Chondrocyte (in vitro differentiated cells): ENCODE results near the gene NAV2. TPM values are rescaled to one million over a fixed set of nuclear protein-coding genes. Genes with fewer than 3 reads are reported as not detected.
A peak's percentile ranks its signal among the peaks of the same experiment; 100 is the strongest.

Experiments
- DNase-seq: peaks from one replicate; pipeline ENCODE4 v3.0.0; 2021; ENCODE audit warnings: mixed read lengths, low spot score
- H3K27ac Mint-ChIP-seq: one replicate; pipeline ENCODE4 v1.8.0; 2021; ENCODE audit warnings: mild to moderate bottlenecking, moderate library complexity, mixed read lengths; ENCODE audit not compliant: unreplicated experiment
- H3K27me3 Mint-ChIP-seq: 2 replicates; pipeline ENCODE4 v1.8.0; 2021; ENCODE audit warnings: low read depth, mixed read lengths
- H3K36me3 Mint-ChIP-seq: 2 replicates; pipeline ENCODE4 v1.8.0; 2021; ENCODE audit warnings: low read depth, mixed read lengths
- H3K4me1 Mint-ChIP-seq: 2 replicates; pipeline ENCODE4 v1.8.0; 2021; ENCODE audit warnings: low read depth, mild to moderate bottlenecking, mixed read lengths
- H3K4me3 Mint-ChIP-seq: one replicate; pipeline ENCODE4 v1.8.0; 2021; ENCODE audit warnings: mild to moderate bottlenecking, moderate library complexity, mixed read lengths; ENCODE audit not compliant: unreplicated experiment
- H3K9me3 Mint-ChIP-seq: 2 replicates; pipeline ENCODE4 v1.8.0; 2021; ENCODE audit warnings: low read depth, mixed read lengths
- CTCF ChIP-seq: fragments of 200-600 bp; sonication (generic); IDR thresholded peaks from 2 replicates; pipeline ENCODE4 v1.5.0; 2021; ENCODE audit warnings: antibody characterized with exemption, mild to moderate bottlenecking, moderate library complexity
- total RNA-seq: library from RNA; stranded (reverse); gene quantifications from 3 replicates; pipeline ENCODE4 v1.2.1, GENCODE V29; 2021

The NAV2 gene
- total RNA-seq, 1 donor from 2014 or later, result 87.0 TPM

DNA sequence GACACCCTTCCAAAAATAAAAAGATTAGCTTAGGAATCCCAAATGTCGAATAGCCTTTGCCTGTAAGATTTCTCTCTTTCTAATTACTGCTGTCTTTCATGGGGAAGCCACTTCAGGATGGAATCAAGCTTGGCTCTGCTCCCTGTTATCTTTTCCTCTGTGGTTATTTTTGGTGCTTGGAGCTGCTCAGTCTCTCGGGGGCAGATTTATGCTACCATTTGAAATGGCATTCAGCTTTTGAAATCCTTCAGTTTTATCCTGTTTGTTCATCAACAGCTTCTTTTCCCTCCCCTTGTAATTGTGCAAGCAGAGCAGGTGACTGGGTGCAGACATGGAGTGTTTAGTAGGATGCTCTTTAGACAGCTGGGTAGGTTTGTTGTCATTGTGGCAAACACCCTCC lies 336.6 kb downstream of the NAV2 start:
- peaks cover 83% of the 10 kb centered on the region for H3K4me1 Mint-ChIP-seq
- H3K27me3 Mint-ChIP-seq, result no peaks in the 10 kb centered on the region
- H3K4me3 Mint-ChIP-seq, result peak overlapping the region; percentile 27
- peaks cover 64% of the 10 kb centered on the region for H3K36me3 Mint-ChIP-seq
- H3K9me3 Mint-ChIP-seq, result no peaks in the 10 kb centered on the region
- no peak for TF ChIP-seq CTCF
- peak overlapping the region; percentile 87 for H3K27ac Mint-ChIP-seq
- DNase-seq, result no peak

DNA sequence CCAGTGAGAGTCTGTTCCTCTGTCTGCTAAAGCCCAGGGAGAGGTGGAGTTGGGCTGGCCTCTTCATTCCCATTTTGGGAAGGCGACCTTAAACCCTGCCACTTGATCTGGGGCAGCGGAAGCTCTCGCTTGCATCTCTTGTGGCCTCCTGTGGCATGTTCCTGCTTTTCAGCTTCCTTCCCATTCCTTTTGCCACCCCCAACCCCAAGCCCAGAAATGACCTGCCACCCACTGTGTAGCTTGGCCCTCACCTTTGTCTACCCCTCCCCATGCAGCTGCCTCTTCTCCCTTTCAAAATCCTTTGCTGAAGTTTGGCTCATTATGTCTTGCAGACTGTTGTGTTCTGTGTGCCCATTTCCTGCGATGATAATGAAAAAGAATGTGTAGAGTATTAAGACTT lies 337.4 kb downstream of the NAV2 start:
- Mint-ChIP-seq H3K27me3 (no peaks in the 10 kb centered on the region), H3K9me3 (no peaks in the 10 kb centered on the region), H3K4me3 (peak overlapping the region; percentile 23), H3K36me3 (peaks cover 63% of the 10 kb centered on the region), H3K27ac (peak overlapping the region; percentile 87), H3K4me1 (peaks cover 79% of the 10 kb centered on the region)
- TF ChIP-seq CTCF, result no peak
- no peak for DNase-seq

DNA sequence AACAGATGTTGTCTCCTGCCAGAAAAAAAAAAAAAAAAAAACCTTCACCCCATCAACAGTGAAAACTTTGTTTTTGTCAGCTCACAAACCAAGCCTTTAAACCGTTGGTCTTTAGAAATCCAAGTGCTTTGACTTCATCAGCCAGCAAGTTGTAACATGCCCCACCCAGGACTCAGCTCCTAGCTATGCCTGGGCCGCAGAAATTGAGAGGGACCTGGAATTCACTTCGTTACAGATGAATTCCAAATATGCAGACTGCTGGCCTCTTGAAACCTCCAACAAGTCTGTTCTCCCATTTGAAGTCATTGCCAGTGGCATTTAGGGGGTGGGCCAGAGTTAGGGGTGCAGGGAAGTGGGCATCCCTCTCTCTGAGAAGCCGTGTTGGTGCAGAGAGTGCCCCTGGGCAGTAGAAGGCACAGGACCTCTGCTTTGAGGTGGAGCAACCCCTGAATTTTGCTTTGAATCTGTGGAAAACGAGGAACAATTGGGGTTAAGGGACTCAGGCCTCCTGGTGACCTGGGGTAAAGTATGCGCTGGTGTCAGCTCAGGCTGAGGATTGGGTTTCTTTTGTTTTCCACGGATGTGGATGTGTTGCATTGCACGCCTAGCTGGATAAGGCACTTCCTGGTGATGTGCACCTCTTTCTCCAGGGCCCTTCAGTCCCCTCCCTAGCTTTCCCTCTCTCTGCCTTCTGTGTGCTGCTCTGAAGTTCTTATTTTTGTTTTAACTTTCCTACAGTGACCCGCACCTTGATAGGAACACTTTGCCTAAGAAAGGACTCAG lies 338.1 kb downstream of the NAV2 start:
- no peak for DNase-seq
- H3K27me3 Mint-ChIP-seq, result no peaks in the 10 kb centered on the region
- H3K4me1 Mint-ChIP-seq, result peaks cover 81% of the 10 kb centered on the region
- peak overlapping the region; percentile 23 for H3K4me3 Mint-ChIP-seq
- peaks cover 64% of the 10 kb centered on the region for H3K36me3 Mint-ChIP-seq
- no peaks in the 10 kb centered on the region for H3K9me3 Mint-ChIP-seq
- TF ChIP-seq CTCF, result no peak
- H3K27ac Mint-ChIP-seq, result peak overlapping the region; percentile 87

- peak overlapping the region; percentile 87 for H3K27ac Mint-ChIP-seq
- no peak for TF ChIP-seq CTCF
- H3K4me1 Mint-ChIP-seq, result peaks cover 81% of the 10 kb centered on the region
- peak overlapping the region; percentile 11 for H3K4me3 Mint-ChIP-seq
- H3K36me3 Mint-ChIP-seq, result peaks cover 68% of the 10 kb centered on the region
- H3K27me3 Mint-ChIP-seq, result no peaks in the 10 kb centered on the region
- H3K9me3 Mint-ChIP-seq, result no peaks in the 10 kb centered on the region
- DNase-seq, result no peak
These were observed 339.1 kb downstream of the NAV2 start for GRCh38 chr11:20051469-20052399.

DNA sequence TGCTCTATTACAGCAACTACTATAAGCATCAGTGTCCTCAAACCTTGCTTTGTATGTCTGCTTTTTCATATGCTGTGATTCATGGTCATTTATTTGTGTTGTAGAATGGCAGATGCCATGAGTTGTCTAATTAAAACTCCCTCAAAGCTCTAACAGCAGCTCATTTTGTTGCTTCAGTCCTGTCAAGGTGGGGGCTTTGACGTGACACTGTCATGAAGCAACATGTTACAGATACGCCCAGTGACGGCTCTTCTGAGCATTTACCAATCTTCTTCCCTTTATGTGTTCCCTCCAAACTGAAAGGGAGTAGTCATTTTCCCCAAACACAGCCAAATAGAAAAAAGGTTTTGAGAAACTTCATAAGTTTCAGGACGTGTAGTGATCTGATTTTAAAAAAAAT lies 340.9 kb downstream of the NAV2 start:
- H3K27ac Mint-ChIP-seq, result no peak overlapping the region
- no peak for TF ChIP-seq CTCF
- H3K27me3 Mint-ChIP-seq, result no peaks in the 10 kb centered on the region
- H3K4me1 Mint-ChIP-seq, result peaks cover 75% of the 10 kb centered on the region
- no peaks in the 10 kb centered on the region for H3K9me3 Mint-ChIP-seq
- H3K36me3 Mint-ChIP-seq, result peaks cover 73% of the 10 kb centered on the region
- H3K4me3 Mint-ChIP-seq, result no peak overlapping the region
- DNase-seq, result no peak
